B cell (primary cell): ENCODE data around the gene INPP5B.

Source experiments
- EZH2 ChIP-seq: IDR thresholded peaks from 2 replicates; pipeline ENCODE4 v1.6.1; 2012; ENCODE audit warnings: borderline replicate concordance, low read depth, mild to moderate bottlenecking, moderate library complexity, low read length; ENCODE audit not compliant: insufficient read depth, poor library complexity, severe bottlenecking
- TF ChIP-seq, protein P1 (sequence below): fragments of 200-600 bp; IDR thresholded peaks from one replicate; pipeline ENCODE4 v1.8.0; 2022; ENCODE audit warnings: antibody characterized with exemption, mild to moderate bottlenecking

DNA sequence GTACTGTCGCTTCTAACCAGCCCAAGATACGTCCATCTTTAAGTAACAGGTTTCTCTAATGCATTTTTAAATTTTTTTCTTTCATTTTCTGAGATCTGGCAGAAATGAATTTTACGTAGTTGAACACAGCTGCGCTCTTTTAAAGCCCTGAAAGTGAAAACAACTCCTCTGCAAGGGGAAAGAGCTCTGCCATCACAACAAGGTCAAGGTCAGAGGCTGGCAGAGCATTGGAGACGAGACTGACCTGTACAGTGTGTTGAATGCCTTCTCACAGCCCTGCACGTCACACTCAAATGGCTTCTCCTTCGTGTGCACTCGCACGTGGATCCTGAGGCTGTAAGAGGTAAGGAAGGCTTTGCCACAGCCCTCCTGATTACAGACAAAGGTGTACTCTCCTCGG, 107.2 kb downstream of the INPP5B start:
- TF ChIP-seq, protein P1, sequence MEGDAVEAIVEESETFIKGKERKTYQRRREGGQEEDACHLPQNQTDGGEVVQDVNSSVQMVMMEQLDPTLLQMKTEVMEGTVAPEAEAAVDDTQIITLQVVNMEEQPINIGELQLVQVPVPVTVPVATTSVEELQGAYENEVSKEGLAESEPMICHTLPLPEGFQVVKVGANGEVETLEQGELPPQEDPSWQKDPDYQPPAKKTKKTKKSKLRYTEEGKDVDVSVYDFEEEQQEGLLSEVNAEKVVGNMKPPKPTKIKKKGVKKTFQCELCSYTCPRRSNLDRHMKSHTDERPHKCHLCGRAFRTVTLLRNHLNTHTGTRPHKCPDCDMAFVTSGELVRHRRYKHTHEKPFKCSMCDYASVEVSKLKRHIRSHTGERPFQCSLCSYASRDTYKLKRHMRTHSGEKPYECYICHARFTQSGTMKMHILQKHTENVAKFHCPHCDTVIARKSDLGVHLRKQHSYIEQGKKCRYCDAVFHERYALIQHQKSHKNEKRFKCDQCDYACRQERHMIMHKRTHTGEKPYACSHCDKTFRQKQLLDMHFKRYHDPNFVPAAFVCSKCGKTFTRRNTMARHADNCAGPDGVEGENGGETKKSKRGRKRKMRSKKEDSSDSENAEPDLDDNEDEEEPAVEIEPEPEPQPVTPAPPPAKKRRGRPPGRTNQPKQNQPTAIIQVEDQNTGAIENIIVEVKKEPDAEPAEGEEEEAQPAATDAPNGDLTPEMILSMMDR = no peak
- no peak for TF ChIP-seq EZH2
